PC-9 (cell line): ENCODE data around the gene KCNA2.

Experiments used
- CTCF ChIP-seq: fragments of 200-600 bp; sonication (generic); conservative IDR thresholded peaks from 2 replicates; pipeline ENCODE4 v1.6.1; 2017; ENCODE audit warnings: mixed run types, antibody characterized with exemption, mild to moderate bottlenecking, moderate library complexity
- EZH2 ChIP-seq: fragments of 200-600 bp; sonication (generic); IDR thresholded peaks from 2 replicates; pipeline ENCODE4 v1.8.0; 2017; ENCODE audit warnings: antibody characterized with exemption, low read depth

- TF ChIP-seq CTCF (no peak), EZH2 (no peak)
Observed at GRCh38 chr1:110547017-110547416, 59.1 kb downstream of the KCNA2 start.
